K562 (cell line): Measurements from ENCODE around the gene NCOA3. TPM values are rescaled to one million over a fixed set of nuclear protein-coding genes. Genes with fewer than 3 reads are reported as not detected.
A peak's percentile ranks its signal among the peaks of the same experiment; 100 is the strongest.

Experiments used
- ATAC-seq: fragments of 200-7000 bp; cut with Tn5 transposase; 3 replicates; pipeline ENCODE4 v1.9.1; 2020; ENCODE audit warnings: moderate library complexity
- BruUV-seq: library from RNA; stranded (reverse); fragments of 400-500 nt; replicated peaks from 2 replicates; lab custom pipeline; 2021; lab: Mats Ljungman, UMichigan
- CTCF ChIA-PET: fragments of 300-600 bp; formaldehyde crosslinking; extraction: SDS; loops from one replicate; lab custom pipeline; 2021; ENCODE audit warnings: low intra/inter-chr PET ratio; lab: Yijun Ruan, JAX
- POLR2A ChIA-PET: fragments of 300-600, 350-650 bp; sonication (Branson Sonifier 250); formaldehyde crosslinking; extraction: SDS; loops from one replicate; lab custom pipeline; 2021; ENCODE audit warnings: antibody characterized with exemption, inconsistent platforms; lab: Yijun Ruan, JAX
- DNase-seq, 4 experiments: peaks; one replicate each; pipeline versions ENCODE4 v3.0.0 to v3.0.0-alpha.2; 2011 to 2018; ENCODE audit warnings: low spot score in 3 of 4, mixed read lengths in 3 of 4; ENCODE audit errors: extremely low read depth in 1 of 4
- FAIRE-seq: peaks from 2 replicates; lab custom pipeline; 2011; peaks lifted over from hg19 to GRCh38; lab: Jason Lieb, UNC
- H2AFZ ChIP-seq: 2 replicates; pipeline ENCODE4 v1.6.0; 2011; ENCODE audit warnings: low read depth, low read length, control low read depth, inconsistent platforms
- H3K27ac ChIP-seq: fragments of 200-600 bp; 3 replicates; pipeline ENCODE4 v1.8.0; 2011; ENCODE audit warnings: low read depth, mild to moderate bottlenecking, control low read depth, inconsistent platforms, low read length, moderate library complexity, mixed read lengths; ENCODE audit errors: extremely low read depth
- H3K27me3 ChIP-seq, 2 experiments: fragments of 300-600 bp in 1 of 2; 2 replicates in 1 of 2; 3 replicates in 1 of 2; pipeline versions ENCODE4 v1.6.0 to v1.8.0; 2011; ENCODE audit warnings: inconsistent platforms in 2 of 2, low read length in 2 of 2, mild to moderate bottlenecking in 1 of 2, mixed read lengths in 1 of 2, moderate library complexity in 1 of 2; ENCODE audit not compliant: control insufficient read depth in 2 of 2, insufficient read depth in 2 of 2
- H3K36me3 ChIP-seq: fragments of 300-600 bp; 3 replicates; pipeline ENCODE4 v1.8.0; 2011; ENCODE audit warnings: mild to moderate bottlenecking, low read length, inconsistent platforms; ENCODE audit not compliant: control insufficient read depth, insufficient read depth
- H3K4me1 ChIP-seq, 2 experiments: fragments of 200-600 bp in 1 of 2; replicated peaks in 1 of 2; 2 replicates in 1 of 2; 3 replicates in 1 of 2; pipeline versions ENCODE4 v1.5.1 to v1.8.0; 2011; ENCODE audit warnings: inconsistent platforms in 2 of 2, low read length in 2 of 2, mild to moderate bottlenecking in 1 of 2, mixed read lengths in 1 of 2, moderate library complexity in 1 of 2; ENCODE audit not compliant: control insufficient read depth in 2 of 2, insufficient read depth in 2 of 2
- H3K4me2 ChIP-seq: 2 replicates; pipeline ENCODE4 v1.6.1; 2011; ENCODE audit warnings: low read length, control low read depth, inconsistent platforms, mixed read lengths; ENCODE audit not compliant: insufficient read depth
- H3K4me3 ChIP-seq: fragments of 200-600 bp; sonication (generic), shearing (Covaris generic); 2 replicates; pipeline ENCODE4 v1.5.1; 2016; ENCODE audit warnings: control low read depth, inconsistent platforms
- H3K79me2 ChIP-seq: fragments of 200-600 bp; 3 replicates; pipeline ENCODE4 v1.8.0; 2011; ENCODE audit warnings: low read length, inconsistent platforms; ENCODE audit not compliant: control insufficient read depth, insufficient read depth
- H3K9ac ChIP-seq, 2 experiments: 2 replicates each; pipeline versions ENCODE4 v1.6.0 to v1.6.1; 2011; ENCODE audit warnings: low read depth in 2 of 2, low read length in 2 of 2, control low read depth in 1 of 2, inconsistent platforms in 1 of 2, mild to moderate bottlenecking in 1 of 2, mixed read lengths in 1 of 2; ENCODE audit not compliant: insufficient read depth in 1 of 2
- H3K9me1 ChIP-seq: one replicate; pipeline ENCODE4 v1.6.0; 2011; ENCODE audit warnings: inconsistent platforms, mild to moderate bottlenecking, low read length, moderate library complexity; ENCODE audit not compliant: control insufficient read depth, insufficient read depth
- H3K9me3 ChIP-seq: replicated peaks from 2 replicates; pipeline ENCODE4 v1.5.1; 2011; ENCODE audit warnings: low read depth, low read length, inconsistent platforms; ENCODE audit not compliant: control insufficient read depth, insufficient read depth
- H4K20me1 ChIP-seq: replicated peaks from 2 replicates; pipeline ENCODE4 v1.6.1; 2011; ENCODE audit warnings: low read length, inconsistent platforms, mixed read lengths; ENCODE audit not compliant: control insufficient read depth, insufficient read depth
- CBFB ChIP-seq: sonication (generic); formaldehyde crosslinking; IDR thresholded peaks from 2 replicates; pipeline ENCODE4 v1.4.0; 2020; ENCODE audit warnings: mild to moderate bottlenecking, missing genetic modification reagents
- DPF2 ChIP-seq: fragments of 450-650 bp; IDR thresholded peaks from 2 replicates; pipeline ENCODE4 v1.6.1; 2016
- HMGN3 ChIP-seq: IDR thresholded peaks from 2 replicates; pipeline ENCODE4 v1.6.1; 2011; ENCODE audit warnings: borderline replicate concordance, low read depth, mild to moderate bottlenecking, mixed read lengths, low read length; ENCODE audit not compliant: insufficient read length; ENCODE audit errors: extremely low read depth
- KLF6 ChIP-seq: fragments of 250-450 bp; sonication (Bioruptor Pico); IDR thresholded peaks from 2 replicates; pipeline ENCODE4 v1.4.0; 2020; ENCODE audit warnings: mild to moderate bottlenecking, moderate library complexity, borderline replicate concordance
- NR2C2 ChIP-seq, 2 experiments: fragments of 200-800 bp in 1 of 2; sonication (Bioruptor generic) in 1 of 2; sonication (generic) in 1 of 2; formaldehyde crosslinking in 1 of 2; IDR thresholded peaks; 2 replicates each; pipeline versions ENCODE4 v1.6.1 to v1.8.0; 2016 to 2022; ENCODE audit warnings: mild to moderate bottlenecking in 1 of 2, missing compliant biosample characterization in 1 of 2, missing genetic modification characterization in 1 of 2, missing genetic modification reagents in 1 of 2
- POLR2G ChIP-seq: fragments of 200-400 bp; formaldehyde crosslinking; IDR thresholded peaks from 2 replicates; pipeline ENCODE4 v1.6.1; 2017; ENCODE audit warnings: low read depth, mild to moderate bottlenecking, antibody characterized with exemption, low read length, moderate library complexity
- RBM15 ChIP-seq: fragments of 200-400 bp; formaldehyde crosslinking; IDR thresholded peaks from 2 replicates; pipeline ENCODE4 v1.6.1; 2018; ENCODE audit warnings: mild to moderate bottlenecking, low read length, moderate library complexity; ENCODE audit not compliant: insufficient read depth
- SMAD1 ChIP-seq: fragments of 150-350 bp; IDR thresholded peaks from 2 replicates; pipeline ENCODE4 v1.6.1; 2014; ENCODE audit warnings: low read length, low read depth; ENCODE audit not compliant: partially characterized antibody
- SREBF2 ChIP-seq: sonication (generic); formaldehyde crosslinking; IDR thresholded peaks from 2 replicates; pipeline ENCODE4 v1.4.0; 2020; ENCODE audit warnings: mild to moderate bottlenecking, missing genetic modification reagents
- ZNF583 ChIP-seq: fragments of 250-450 bp; sonication (Bioruptor Pico); IDR thresholded peaks from 2 replicates; pipeline ENCODE4 v1.4.0; 2020
- ZZZ3 ChIP-seq: fragments of 450-650 bp; IDR thresholded peaks from 2 replicates; pipeline ENCODE4 v1.6.1; 2016; ENCODE audit warnings: antibody characterized with exemption, mild to moderate bottlenecking, moderate library complexity
- WGBS: fragments of 100-300 bp; shearing (Covaris generic); methylation state at CpG from one replicate; pipeline ENCODE4 v1.1.6; 2016; ENCODE audit warnings: low coverage, mixed read lengths; ENCODE audit not compliant: insufficient coverage; ENCODE audit errors: missing lambda C conversion rate; 5-methylcytosine and 5-hydroxymethylcytosine counted together
- in situ Hi-C: fragments of 300-500 bp; cut with MboI; formaldehyde crosslinking; loops from 4 replicates; pipeline ENCODE4 v1.15.0; 2018; ENCODE audit warnings: inconsistent platforms, mixed read lengths
- intact Hi-C: fragments of 100-400 bp; cut with micrococcal nuclease; formaldehyde crosslinking; loops from 2 replicates; pipeline ENCODE4 v1.14.2; 2022
- polyA plus RNA-seq, 8 experiments: library from polyadenylated mRNA; depleted of rRNA in 4 of 8; stranded (reverse) in 5 of 8; unstranded in 3 of 8; fragments of >200 nt; fragmentation: Nextera tagmentation in 2 of 8; fragmentation: Illumina TruSeq in 1 of 8; extraction: Ambion mirVana in 2 of 8; extraction: Trizol in 1 of 8; gene quantifications; 2 replicates each; pipeline versions ENCODE4 v1.2.1 to v1.2.3, GENCODE V29; 2011 to 2014; ENCODE audit warnings: inconsistent platforms in 1 of 8, missing spikeins in 1 of 8
- total RNA-seq, 7 experiments: library from RNA; depleted of rRNA in 6 of 7; stranded (reverse); fragments of >200 nt in 6 of 7; fragmentation: Illumina TruSeq in 2 of 7; extraction: Trizol in 2 of 7; gene quantifications; 2 replicates each; pipeline versions ENCODE4 v1.2.1 to v1.2.3, GENCODE V29; 2011 to 2021; ENCODE audit warnings: low replicate concordance in 1 of 7
- TF ChIP-seq, protein P1 (sequence below): sonication (generic); formaldehyde crosslinking; IDR thresholded peaks from 2 replicates; pipeline ENCODE4 v1.8.0; 2022; ENCODE audit warnings: mild to moderate bottlenecking, missing genetic modification reagents, borderline replicate concordance
- TF ChIP-seq, protein P2 (sequence below): IDR thresholded peaks from 2 replicates; pipeline ENCODE4 v1.6.1; 2016; ENCODE audit warnings: missing genetic modification characterization, missing compliant biosample characterization

Gene NCOA3
- total and polyA plus RNA-seq, 9 of the 15 experiments (the other 6 are each of a cell fraction or from before 2014, with no cell fraction given) = 3.2 to 24.3 (median 14.4) TPM

DNA sequence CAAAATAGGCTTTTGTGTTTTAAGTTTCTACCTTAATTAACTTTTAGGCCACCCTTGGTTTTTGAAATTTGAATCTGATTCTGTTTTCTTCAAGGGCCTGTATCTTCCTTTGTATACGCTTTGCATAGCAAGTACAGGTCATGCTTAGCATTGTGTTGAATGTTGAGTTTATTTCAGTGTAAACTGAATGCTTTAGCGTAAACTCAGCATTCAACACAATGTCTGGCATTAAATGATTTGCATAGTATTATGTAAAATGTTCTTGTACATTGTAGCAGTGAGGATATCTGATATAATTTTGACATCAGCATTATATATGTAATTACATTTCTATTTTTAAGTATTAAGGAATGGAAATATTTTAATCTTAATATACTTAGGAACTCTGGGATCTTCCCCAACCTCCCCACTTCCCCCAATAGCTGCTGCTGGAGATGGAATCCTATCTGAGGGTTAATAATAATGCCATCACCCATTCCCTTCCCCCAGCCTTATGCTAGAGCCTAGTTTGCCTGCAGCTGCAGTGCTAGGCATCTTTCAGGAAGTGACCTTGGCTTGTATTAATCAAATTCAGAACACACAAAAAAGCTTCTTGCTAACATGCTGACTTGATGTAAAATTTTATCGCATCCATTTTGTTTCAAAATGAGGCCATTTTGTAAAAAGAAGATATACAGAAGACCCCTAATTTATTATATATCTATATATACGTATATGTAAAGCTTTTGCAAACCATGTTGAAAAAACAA is 73.1 kb downstream of the NCOA3 start (continued):
- TF ChIP-seq, protein P1, sequence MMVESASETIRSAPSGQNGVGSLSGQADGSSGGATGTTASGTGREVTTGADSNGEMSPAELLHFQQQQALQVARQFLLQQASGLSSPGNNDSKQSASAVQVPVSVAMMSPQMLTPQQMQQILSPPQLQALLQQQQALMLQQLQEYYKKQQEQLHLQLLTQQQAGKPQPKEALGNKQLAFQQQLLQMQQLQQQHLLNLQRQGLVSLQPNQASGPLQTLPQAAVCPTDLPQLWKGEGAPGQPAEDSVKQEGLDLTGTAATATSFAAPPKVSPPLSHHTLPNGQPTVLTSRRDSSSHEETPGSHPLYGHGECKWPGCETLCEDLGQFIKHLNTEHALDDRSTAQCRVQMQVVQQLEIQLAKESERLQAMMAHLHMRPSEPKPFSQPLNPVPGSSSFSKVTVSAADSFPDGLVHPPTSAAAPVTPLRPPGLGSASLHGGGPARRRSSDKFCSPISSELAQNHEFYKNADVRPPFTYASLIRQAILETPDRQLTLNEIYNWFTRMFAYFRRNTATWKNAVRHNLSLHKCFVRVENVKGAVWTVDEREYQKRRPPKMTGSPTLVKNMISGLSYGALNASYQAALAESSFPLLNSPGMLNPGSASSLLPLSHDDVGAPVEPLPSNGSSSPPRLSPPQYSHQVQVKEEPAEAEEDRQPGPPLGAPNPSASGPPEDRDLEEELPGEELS (CRISPR knock-in tag) = no peak
- TF ChIP-seq KLF6 (CRISPR knock-in tag) (no peak), SREBF2 (CRISPR knock-in tag) (no peak)
- TF ChIP-seq, protein P2, sequence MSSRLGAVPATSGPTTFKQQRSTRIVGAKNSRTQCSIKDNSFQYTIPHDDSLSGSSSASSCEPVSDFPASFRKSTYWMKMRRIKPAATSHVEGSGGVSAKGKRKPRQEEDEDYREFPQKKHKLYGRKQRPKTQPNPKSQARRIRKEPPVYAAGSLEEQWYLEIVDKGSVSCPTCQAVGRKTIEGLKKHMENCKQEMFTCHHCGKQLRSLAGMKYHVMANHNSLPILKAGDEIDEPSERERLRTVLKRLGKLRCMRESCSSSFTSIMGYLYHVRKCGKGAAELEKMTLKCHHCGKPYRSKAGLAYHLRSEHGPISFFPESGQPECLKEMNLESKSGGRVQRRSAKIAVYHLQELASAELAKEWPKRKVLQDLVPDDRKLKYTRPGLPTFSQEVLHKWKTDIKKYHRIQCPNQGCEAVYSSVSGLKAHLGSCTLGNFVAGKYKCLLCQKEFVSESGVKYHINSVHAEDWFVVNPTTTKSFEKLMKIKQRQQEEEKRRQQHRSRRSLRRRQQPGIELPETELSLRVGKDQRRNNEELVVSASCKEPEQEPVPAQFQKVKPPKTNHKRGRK (tag) = no peak

DNA sequence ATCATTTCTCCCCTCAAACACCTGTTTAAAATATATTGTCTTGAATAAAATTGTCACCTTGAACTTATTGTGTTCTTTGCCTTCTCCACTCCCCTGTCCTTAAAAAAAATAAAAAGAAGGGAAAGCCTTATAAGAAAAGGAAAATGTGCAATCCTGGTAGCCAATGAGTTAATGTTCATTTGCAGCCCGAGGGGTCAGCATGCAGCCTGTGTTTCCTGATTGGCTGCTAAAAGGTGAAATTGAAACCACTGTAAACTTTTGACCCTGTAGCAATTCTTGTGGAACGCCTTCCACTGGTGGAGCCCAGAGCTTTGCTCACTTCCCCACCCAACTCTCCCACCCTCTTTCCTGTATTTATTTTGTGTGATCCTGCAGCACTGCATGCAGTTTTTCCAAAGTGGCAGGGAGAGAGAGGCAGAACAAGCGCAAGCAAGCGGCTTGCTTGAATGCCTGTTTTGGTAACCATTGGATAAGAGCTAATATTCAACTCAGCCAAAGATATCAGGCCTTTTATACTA is 74.9 kb downstream of the NCOA3 start:
- Histone ChIP-seq H4K20me1 (no peaks in the 10 kb centered on the region), H3K9ac (peak overlapping the region; percentile 64 to 67; a peak in 3 of 4 replicates), H3K4me2 (peak overlapping the region; percentile 54), H3K4me3 (no peak overlapping the region), H3K4me1 (peaks cover 2 to 33% of the 10 kb centered on the region in 2 experiments; a peak in 4 of 5 replicates), H3K27ac (peak overlapping the region; percentile 83), H3K27me3 (no peaks in the 10 kb centered on the region), H3K9me1 (no peaks in the 10 kb centered on the region), H3K36me3 (no peaks in the 10 kb centered on the region), H3K79me2 (peaks cover 68% of the 10 kb centered on the region), H3K9me3 (no peaks in the 10 kb centered on the region), H2AFZ (peak overlapping the region; percentile 61)
- in situ Hi-C loops = no loop called here
- CTCF ChIA-PET = no interaction called here
- ATAC-seq (peak; percentile 94), DNase-seq (peak; percentile 77 to 90 (median 86)), FAIRE-seq (peak; percentile 95)
- intact Hi-C loops = no loop called here
- POLR2A ChIA-PET = interaction anchor here (0.8 to 1.2 kb wide), 2 partner anchors 11 to 185 kb away, joined by 3 to 8 read pairs; no protein-coding TSS in a partner anchor
- WGBS = 3% methylated on average over 4 of the region's 4 CpGs
- BruUV-seq = no TSS peak
- no peak for TF ChIP-seq POLR2G
- TF ChIP-seq DPF2 = 0 out of 2 replicates have a peak, but pooled peaks have one; percentile 12
- TF ChIP-seq RBM15 = no peak
- no peak for TF ChIP-seq NR2C2 (CRISPR knock-in tag; IDR thresholded peaks at IDR 0.05)
- peak; percentile 96 for TF ChIP-seq NR2C2 (tag; IDR thresholded peaks at IDR 0.05)
- no peak for TF ChIP-seq SMAD1
- no peak for TF ChIP-seq CBFB (CRISPR knock-in tag)
- TF ChIP-seq ZNF583 (CRISPR knock-in tag) = no peak
- no peak for TF ChIP-seq HMGN3
- TF ChIP-seq ZZZ3 = no peak
- no peak for TF ChIP-seq SREBF2 (CRISPR knock-in tag)
